CD4-positive, alpha-beta T cell (primary cell): ENCODE results near the gene C9orf78. TPM values are rescaled to one million over a fixed set of nuclear protein-coding genes. Genes with fewer than 3 reads are reported as not detected.

Experiments
- ATAC-seq: fragments of 200-7000 bp; cut with Tn5 transposase; one replicate; pipeline ENCODE4 v1.10.0; 2022; ENCODE audit warnings: mild to moderate bottlenecking; ENCODE audit not compliant: poor library complexity
- CTCF ChIA-PET: fragments of 350-600 bp; sonication (Branson Sonifier 250); formaldehyde crosslinking; loops from one replicate; lab custom pipeline; 2021; ENCODE audit warnings: antibody characterized with exemption, inconsistent platforms; lab: Charles Lee
- POLR2A ChIA-PET: fragments of 350-600 bp; sonication (Branson Sonifier 250); formaldehyde crosslinking; loops from one replicate; lab custom pipeline; 2021; ENCODE audit warnings: antibody characterized with exemption, inconsistent platforms; lab: Charles Lee
- DNase-seq, 14 experiments: peaks; one replicate each; pipeline ENCODE4 v3.0.0-alpha.2; 2013 to 2020; ENCODE audit warnings: mixed read lengths in 2 of 14
- H3K27ac ChIP-seq, 2 donors: one replicate each; pipeline versions ENCODE4 v1.5.1 to v1.7.0; 2013; ENCODE audit warnings: low read length in 2 of 2, low read depth in 1 of 2, mild to moderate bottlenecking in 1 of 2
- H3K27me3 ChIP-seq, 2 experiments: 1 replicate in 1 of 2; 2 replicates in 1 of 2; pipeline versions ENCODE4 v1.6.1 to v1.7.0; 2013; ENCODE audit warnings: low read length in 2 of 2, control low read depth in 1 of 2, mild to moderate bottlenecking in 1 of 2, moderate library complexity in 1 of 2; ENCODE audit not compliant: insufficient read depth in 2 of 2, control insufficient read depth in 1 of 2
- H3K36me3 ChIP-seq: one replicate; pipeline ENCODE4 v1.6.1; 2013; ENCODE audit warnings: low read length, control low read depth; ENCODE audit not compliant: insufficient read depth
- H3K4me1 ChIP-seq: one replicate; pipeline ENCODE4 v1.6.1; 2013; ENCODE audit warnings: low read length, control low read depth; ENCODE audit not compliant: insufficient read depth
- H3K4me3 ChIP-seq: one replicate; pipeline ENCODE4 v1.5.1; 2013; ENCODE audit warnings: mild to moderate bottlenecking, low read length, moderate library complexity
- H3K9me3 ChIP-seq, 2 experiments: 1 replicate in 1 of 2; 2 replicates in 1 of 2; pipeline versions ENCODE4 v1.6.1 to v1.7.0; 2013; ENCODE audit warnings: low read length in 2 of 2, mild to moderate bottlenecking in 2 of 2, control low read depth in 1 of 2, moderate library complexity in 1 of 2; ENCODE audit not compliant: control insufficient read depth in 1 of 2, insufficient read depth in 1 of 2
- H3K27ac Mint-ChIP-seq: one replicate; pipeline ENCODE4 v1.8.0; 2020; ENCODE audit warnings: mixed read lengths
- H3K27me3 Mint-ChIP-seq: one replicate; pipeline ENCODE4 v1.8.0; 2021; ENCODE audit warnings: mixed read lengths
- H3K36me3 Mint-ChIP-seq: one replicate; pipeline ENCODE4 v1.8.0; 2021; ENCODE audit warnings: low read depth, mixed read lengths
- H3K4me1 Mint-ChIP-seq: one replicate; pipeline ENCODE4 v1.8.0; 2021; ENCODE audit warnings: low read depth, mixed read lengths
- H3K4me3 Mint-ChIP-seq: one replicate; pipeline ENCODE4 v1.8.0; 2020; ENCODE audit warnings: mild to moderate bottlenecking, mixed read lengths
- H3K9me3 Mint-ChIP-seq: one replicate; pipeline ENCODE4 v1.8.0; 2020; ENCODE audit warnings: mixed read lengths
- CTCF ChIP-seq: fragments of 200-600 bp; IDR thresholded peaks from one replicate; pipeline ENCODE4 v1.8.0; 2022; ENCODE audit warnings: antibody characterized with exemption, mild to moderate bottlenecking
- intact Hi-C, 2 experiments: fragments of 100-400 bp; cut with DNase I in 1 of 2; cut with micrococcal nuclease in 1 of 2; formaldehyde crosslinking; loops; one replicate each; pipeline versions ENCODE4 v1.15.1 to v1.9.0; 2023 to 2025; cut with DNase I, micrococcal nuclease
- total RNA-seq, 174 experiments: library from RNA in 2 of 174; stranded (reverse) in 2 of 174; gene quantifications; one replicate each; pipeline ENCODE4 v1.2.3 and lab custom pipeline; 2021 to 2026

Gene C9orf78
- total RNA-seq, 2 experiments from 2014 or later: 145 to 159 TPM

GRCh38 chr9:129861447-129861827, 26.4 kb upstream of the C9orf78 start:
- H3K36me3 Mint-ChIP-seq: peaks cover 74% of the 10 kb centered on the region
- peaks cover 52% of the 10 kb centered on the region for H3K4me1 Mint-ChIP-seq
- intact Hi-C loops: no loop called here

DNA sequence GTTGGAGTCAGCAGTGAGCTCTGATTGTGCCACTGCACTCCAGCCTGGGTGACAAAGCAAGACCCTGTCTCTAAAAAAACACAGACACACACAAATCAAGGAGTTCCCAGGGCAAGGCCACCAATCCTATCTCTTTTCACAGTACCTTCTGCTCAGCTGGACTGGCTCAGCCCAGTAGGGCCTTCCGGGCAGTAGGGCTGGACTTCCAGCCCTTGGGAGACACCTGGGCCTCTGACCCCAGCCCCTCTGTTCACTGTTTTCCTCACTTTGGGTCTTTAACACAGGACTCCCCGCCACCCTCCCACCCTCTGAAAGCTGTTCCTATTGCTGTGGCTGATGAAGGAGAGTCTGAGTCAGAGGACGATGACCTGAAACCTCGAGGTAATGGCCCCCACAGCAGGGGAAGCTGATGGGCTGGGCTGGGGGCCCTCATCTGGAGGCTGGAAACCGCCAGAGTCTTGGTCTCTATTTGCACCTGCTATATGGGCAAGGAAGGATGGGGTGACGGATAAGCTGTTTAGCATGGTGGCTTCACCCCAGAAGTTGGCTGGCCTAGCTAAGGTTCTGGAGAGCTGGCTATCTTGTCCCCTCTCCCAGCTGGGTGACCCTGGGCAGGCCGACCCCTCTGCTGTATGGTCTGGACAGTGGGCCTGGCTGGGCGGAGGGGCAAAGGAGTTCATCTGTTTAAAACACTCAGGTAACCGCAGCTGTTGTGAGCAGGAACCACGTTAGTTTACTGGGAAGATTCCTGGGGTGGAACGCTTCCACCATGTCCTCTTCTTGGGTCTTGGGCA, 25.8 kb upstream of the C9orf78 start:
- Mint-ChIP-seq H3K9me3 (no peaks in the 10 kb centered on the region), H3K4me3 (no peak overlapping the region), H3K27me3 (no peaks in the 10 kb centered on the region), H3K27ac (peak overlapping the region; percentile 86), H3K4me1 (peaks cover 48% of the 10 kb centered on the region), H3K36me3 (peaks cover 74% of the 10 kb centered on the region)
- intact Hi-C loops: no loop called here
- Histone ChIP-seq H3K9me3 (no peaks in the 10 kb centered on the region), H3K27me3 (no peaks in the 10 kb centered on the region), H3K4me1 (peaks cover 89% of the 10 kb centered on the region), H3K36me3 (peaks cover 69% of the 10 kb centered on the region), H3K27ac (peak overlapping the region; percentile 30 to 42), H3K4me3 (no peak overlapping the region)
- CTCF ChIA-PET: interaction anchor here (1.5 kb wide), 1 partner anchor 178 kb away, joined by 3 read pairs; no protein-coding TSS in a partner anchor
- POLR2A ChIA-PET: interaction anchor here (0.8 kb wide), 1 partner anchor 28 kb away, joined by 3 read pairs; no protein-coding TSS in a partner anchor
- ATAC-seq (no peak), DNase-seq (peak in 1 of 14 experiments; percentile 10)
- no peak for TF ChIP-seq CTCF

More at GRCh38 chr9:129861447-129861827, 26.4 kb upstream of the C9orf78 start:
- Histone ChIP-seq H3K27ac (peak overlapping the region; percentile 30 to 42), H3K27me3 (no peaks in the 10 kb centered on the region), H3K9me3 (no peaks in the 10 kb centered on the region), H3K4me3 (no peak overlapping the region), H3K4me1 (peaks cover 89% of the 10 kb centered on the region), H3K36me3 (peaks cover 64% of the 10 kb centered on the region)
- H3K9me3 Mint-ChIP-seq: no peaks in the 10 kb centered on the region
- no peak overlapping the region for H3K4me3 Mint-ChIP-seq
- ATAC-seq (no peak), DNase-seq (peak in 1 of 14 experiments; percentile 14)
- ChIA-PET POLR2A (interaction anchor here (0.8 kb wide), 1 partner anchor 27 kb away, joined by 3 read pairs; no protein-coding TSS in a partner anchor), CTCF (no interaction called here)
- no peak for TF ChIP-seq CTCF
- H3K27me3 Mint-ChIP-seq: no peaks in the 10 kb centered on the region
- peak overlapping the region; percentile 86 for H3K27ac Mint-ChIP-seq

GRCh38 chr9:129858167-129858962, 23.3 kb upstream of the C9orf78 start:
- H3K27me3 ChIP-seq: no peaks in the 10 kb centered on the region
- no peak for ATAC-seq
- TF ChIP-seq CTCF: no peak
- peaks cover 81% of the 10 kb centered on the region for H3K36me3 ChIP-seq
- ChIA-PET POLR2A (no interaction called here), CTCF (interaction anchor here (0.6 kb wide), 1 partner anchor 32 kb away, joined by 4 read pairs; no protein-coding TSS in a partner anchor)
- H3K9me3 ChIP-seq: no peaks in the 10 kb centered on the region
- no peak overlapping the region for H3K4me3 ChIP-seq
- H3K27ac ChIP-seq: no peak overlapping the region
- intact Hi-C loops: no loop called here
- no peak for DNase-seq
- Mint-ChIP-seq H3K36me3 (peaks cover 83% of the 10 kb centered on the region), H3K9me3 (no peaks in the 10 kb centered on the region), H3K4me3 (no peak overlapping the region), H3K4me1 (peaks cover 52% of the 10 kb centered on the region), H3K27ac (peak overlapping the region; percentile 56), H3K27me3 (no peaks in the 10 kb centered on the region)
- peaks cover 84% of the 10 kb centered on the region for H3K4me1 ChIP-seq
